HT1080 (cell line): ENCODE data around the gene SLC43A3. TPM values are rescaled to one million over a fixed set of nuclear protein-coding genes. Genes with fewer than 3 reads are reported as not detected.

Experiments used
- DNase-seq: peaks from one replicate; pipeline ENCODE4 v3.0.0-alpha.2; 2015; ENCODE audit warnings: low read depth
- small RNA-seq: library from RNA; depleted of rRNA; stranded (forward); fragments of <200 nt; gene quantifications from one replicate; pipeline ENCODE3, GENCODE V24; 2014
- total RNA-seq: library from RNA; depleted of rRNA; stranded (reverse); fragments of >200 nt; shearing (Covaris generic); gene quantifications from 2 replicates; pipeline ENCODE4 v1.2.3, GENCODE V29; 2014; rRNA removed

SLC43A3 gene
- total RNA-seq, 1 experiment from 2014 or later = 87.2 TPM

- DNase-seq = no peak
These were observed 66.8 kb downstream of the SLC43A3 start for GRCh38 chr11:57359896-57360690.

GRCh38 chr11:57359396-57359795 lies 67.5 kb downstream of the SLC43A3 start:
- no peak for DNase-seq

GRCh38 chr11:57358991-57359390 lies 67.9 kb downstream of the SLC43A3 start:
- DNase-seq = no peak

GRCh38 chr11:57358543-57358961 lies 68.4 kb downstream of the SLC43A3 start:
- DNase-seq = no peak

GRCh38 chr11:57357856-57358255 lies 69.1 kb downstream of the SLC43A3 start:
- DNase-seq = no peak

GRCh38 chr11:57357310-57357709 lies 69.6 kb downstream of the SLC43A3 start:
- DNase-seq = no peak

Small RNAs within 50 kb of the gene (small RNA-seq; reads per million reads assigned to genes)
- not detected for gene RNA5SP341

Other genes with a start within 250 kb of the SLC43A3 start
- gene LRRC55, start 245.2 kb downstream of the SLC43A3 start, total RNA-seq = not detected in 2 replicates
- not detected in 2 replicates for gene APLNR, start 189.9 kb downstream of the SLC43A3 start, total RNA-seq
- 39.8 and 57.0 TPM in 2 replicates for gene TNKS1BP1, start 102.2 kb downstream of the SLC43A3 start, total RNA-seq
- 206 and 249 TPM in 2 replicates for gene SSRP1, start 91.2 kb downstream of the SLC43A3 start, total RNA-seq
- gene P2RX3, start 88.8 kb downstream of the SLC43A3 start, total RNA-seq = not detected in 2 replicates
- gene PRG3, start 46.0 kb downstream of the SLC43A3 start, total RNA-seq = not detected in 2 replicates
- gene PRG2, start 36.5 kb downstream of the SLC43A3 start, total RNA-seq = not detected in 2 replicates
- 5.6 and 11.3 TPM in 2 replicates for gene RTN4RL2, start 33.4 kb upstream of the SLC43A3 start, total RNA-seq
- 13.6 and 14.5 TPM in 2 replicates for gene SLC43A1, start 88.6 kb upstream of the SLC43A3 start, total RNA-seq
- 115 and 191 TPM in 2 replicates for gene TIMM10, start 103.6 kb upstream of the SLC43A3 start, total RNA-seq
- gene SMTNL1, start 110.5 kb upstream of the SLC43A3 start, total RNA-seq = not detected in 2 replicates
- gene UBE2L6, start 140.6 kb upstream of the SLC43A3 start, total RNA-seq = 37.3 and 51.2 TPM in 2 replicates
- gene SERPING1, start 170.6 kb upstream of the SLC43A3 start, total RNA-seq = not detected in 2 replicates
- 0.42 and 0.84 TPM in 2 replicates for gene YPEL4, start 222.8 kb upstream of the SLC43A3 start, total RNA-seq
- 41.5 and 42.9 TPM in 2 replicates for gene CLP1, start 230.6 kb upstream of the SLC43A3 start, total RNA-seq
- 36.9 and 59.0 TPM in 2 replicates for gene ZDHHC5, start 241.0 kb upstream of the SLC43A3 start, total RNA-seq